Panc1 (cell line): Measurements from ENCODE around the gene MAP3K15. TPM values are rescaled to one million over a fixed set of nuclear protein-coding genes. Genes with fewer than 3 reads are reported as not detected.

Source experiments
- ATAC-seq: fragments of 200-7000 bp; cut with Tn5 transposase; 2 replicates; pipeline ENCODE4 v1.9.1; 2020; ENCODE audit warnings: mild to moderate bottlenecking, moderate library complexity
- BruUV-seq: library from RNA; stranded (reverse); fragments of 400-500 nt; replicated peaks from 2 replicates; lab custom pipeline; 2021; lab: Mats Ljungman, UMichigan
- CTCF ChIA-PET: fragments of 300-600 bp; sonication (Branson Sonifier 250); formaldehyde crosslinking; loops from one replicate; lab custom pipeline; 2022; ENCODE audit warnings: antibody characterized with exemption; lab: Charles Lee
- POLR2A ChIA-PET: fragments of 300-600 bp; sonication (Branson Sonifier 250); formaldehyde crosslinking; loops from one replicate; lab custom pipeline; 2022; ENCODE audit warnings: antibody characterized with exemption; lab: Charles Lee
- DNase-seq: peaks from one replicate; pipeline ENCODE4 v3.0.0-alpha.2; 2010; ENCODE audit warnings: low read depth, low spot score
- H3K27ac ChIP-seq: 2 replicates; pipeline ENCODE4 v1.5.1; 2011; ENCODE audit warnings: mild to moderate bottlenecking, low read length, inconsistent platforms
- H3K27me3 ChIP-seq: fragments of 200-500 bp; sonication (Bioruptor generic); 2 replicates; pipeline ENCODE4 v1.6.0; 2014; ENCODE audit warnings: low read length, inconsistent platforms; ENCODE audit not compliant: control insufficient read depth, insufficient read depth
- H3K36me3 ChIP-seq: fragments of 200-500 bp; sonication (Bioruptor generic); 2 replicates; pipeline ENCODE4 v1.5.1; 2014; ENCODE audit warnings: inconsistent platforms, mild to moderate bottlenecking, low read length, moderate library complexity; ENCODE audit not compliant: control insufficient read depth, insufficient read depth
- H3K4me1 ChIP-seq: 2 replicates; pipeline ENCODE4 v1.5.1; 2011; ENCODE audit warnings: inconsistent platforms, mild to moderate bottlenecking, low read length, moderate library complexity; ENCODE audit not compliant: control insufficient read depth, insufficient read depth
- H3K4me3 ChIP-seq, 2 experiments: 2 replicates each; pipeline ENCODE4 v1.5.1; 2011 to 2012; ENCODE audit warnings: low read depth in 2 of 2, low read length in 2 of 2, mild to moderate bottlenecking in 2 of 2, inconsistent platforms in 1 of 2, moderate library complexity in 1 of 2
- H3K9me3 ChIP-seq: fragments of 200-500 bp; sonication (Bioruptor generic); 2 replicates; pipeline ENCODE4 v1.5.1; 2014; ENCODE audit warnings: low read depth, mild to moderate bottlenecking, inconsistent platforms, low read length, moderate library complexity; ENCODE audit not compliant: control insufficient read depth, insufficient read depth
- POLR2AphosphoS5 ChIP-seq: IDR thresholded peaks from 2 replicates; pipeline ENCODE4 v1.6.1; 2012; ENCODE audit warnings: mild to moderate bottlenecking, low read depth, low read length, moderate library complexity
- SIN3A ChIP-seq: IDR thresholded peaks from 2 replicates; pipeline ENCODE4 v1.6.1; 2012; ENCODE audit warnings: low read depth, mild to moderate bottlenecking, low read length, moderate library complexity, borderline replicate concordance; ENCODE audit not compliant: insufficient read depth
- TCF7L2 ChIP-seq: IDR thresholded peaks from 2 replicates; pipeline ENCODE4 v1.6.1; 2011; ENCODE audit warnings: mild to moderate bottlenecking, low read depth, low read length, inconsistent platforms
- in situ Hi-C: cut with HindIII; loops from 2 replicates; pipeline ENCODE4 v1.10.0; 2016; ENCODE audit warnings: low sequenced_read_pairs, low pct_unique_long_range_greater_than_20kb
- intact Hi-C: fragments of 100-400 bp; cut with micrococcal nuclease; formaldehyde crosslinking; loops from one replicate; pipeline ENCODE4 v1.10.0; 2022; ENCODE audit not compliant: unreplicated experiment
- total RNA-seq: library from RNA; stranded (reverse); gene quantifications from one replicate; pipeline ENCODE4 v1.2.1, GENCODE V29; 2021; ENCODE audit not compliant: unreplicated experiment
- TF ChIP-seq, protein P1 (sequence below): fragments of 450-650 bp; IDR thresholded peaks from 2 replicates; pipeline ENCODE4 v1.5.1; 2017; ENCODE audit warnings: mild to moderate bottlenecking
- TF ChIP-seq, protein P2 (sequence below), 2 experiments: IDR thresholded peaks; 2 replicates each; pipeline ENCODE4 v1.6.1; 2011 to 2012; ENCODE audit warnings: low read depth in 2 of 2, control low read depth in 1 of 2, low read length in 1 of 2, mild to moderate bottlenecking in 1 of 2, moderate library complexity in 1 of 2; ENCODE audit not compliant: insufficient read depth in 1 of 2

Gene MAP3K15
- total RNA-seq, 1 experiment from 2014 or later = 4.9 TPM

- H3K9me3 ChIP-seq = no peaks in the 10 kb centered on the region
- no peak overlapping the region for H3K4me3 ChIP-seq
- in situ Hi-C loops = no loop called here
- ChIA-PET CTCF (no interaction called here), POLR2A (no interaction called here)
- H3K4me1 ChIP-seq = no peaks in the 10 kb centered on the region
- H3K27me3 ChIP-seq = no peaks in the 10 kb centered on the region
- TF ChIP-seq TCF7L2 = no peak
- TF ChIP-seq POLR2AphosphoS5 = no peak
- no peak for TF ChIP-seq SIN3A
- TF ChIP-seq, protein P1, sequence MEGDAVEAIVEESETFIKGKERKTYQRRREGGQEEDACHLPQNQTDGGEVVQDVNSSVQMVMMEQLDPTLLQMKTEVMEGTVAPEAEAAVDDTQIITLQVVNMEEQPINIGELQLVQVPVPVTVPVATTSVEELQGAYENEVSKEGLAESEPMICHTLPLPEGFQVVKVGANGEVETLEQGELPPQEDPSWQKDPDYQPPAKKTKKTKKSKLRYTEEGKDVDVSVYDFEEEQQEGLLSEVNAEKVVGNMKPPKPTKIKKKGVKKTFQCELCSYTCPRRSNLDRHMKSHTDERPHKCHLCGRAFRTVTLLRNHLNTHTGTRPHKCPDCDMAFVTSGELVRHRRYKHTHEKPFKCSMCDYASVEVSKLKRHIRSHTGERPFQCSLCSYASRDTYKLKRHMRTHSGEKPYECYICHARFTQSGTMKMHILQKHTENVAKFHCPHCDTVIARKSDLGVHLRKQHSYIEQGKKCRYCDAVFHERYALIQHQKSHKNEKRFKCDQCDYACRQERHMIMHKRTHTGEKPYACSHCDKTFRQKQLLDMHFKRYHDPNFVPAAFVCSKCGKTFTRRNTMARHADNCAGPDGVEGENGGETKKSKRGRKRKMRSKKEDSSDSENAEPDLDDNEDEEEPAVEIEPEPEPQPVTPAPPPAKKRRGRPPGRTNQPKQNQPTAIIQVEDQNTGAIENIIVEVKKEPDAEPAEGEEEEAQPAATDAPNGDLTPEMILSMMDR = no peak
- TF ChIP-seq, protein P2, sequence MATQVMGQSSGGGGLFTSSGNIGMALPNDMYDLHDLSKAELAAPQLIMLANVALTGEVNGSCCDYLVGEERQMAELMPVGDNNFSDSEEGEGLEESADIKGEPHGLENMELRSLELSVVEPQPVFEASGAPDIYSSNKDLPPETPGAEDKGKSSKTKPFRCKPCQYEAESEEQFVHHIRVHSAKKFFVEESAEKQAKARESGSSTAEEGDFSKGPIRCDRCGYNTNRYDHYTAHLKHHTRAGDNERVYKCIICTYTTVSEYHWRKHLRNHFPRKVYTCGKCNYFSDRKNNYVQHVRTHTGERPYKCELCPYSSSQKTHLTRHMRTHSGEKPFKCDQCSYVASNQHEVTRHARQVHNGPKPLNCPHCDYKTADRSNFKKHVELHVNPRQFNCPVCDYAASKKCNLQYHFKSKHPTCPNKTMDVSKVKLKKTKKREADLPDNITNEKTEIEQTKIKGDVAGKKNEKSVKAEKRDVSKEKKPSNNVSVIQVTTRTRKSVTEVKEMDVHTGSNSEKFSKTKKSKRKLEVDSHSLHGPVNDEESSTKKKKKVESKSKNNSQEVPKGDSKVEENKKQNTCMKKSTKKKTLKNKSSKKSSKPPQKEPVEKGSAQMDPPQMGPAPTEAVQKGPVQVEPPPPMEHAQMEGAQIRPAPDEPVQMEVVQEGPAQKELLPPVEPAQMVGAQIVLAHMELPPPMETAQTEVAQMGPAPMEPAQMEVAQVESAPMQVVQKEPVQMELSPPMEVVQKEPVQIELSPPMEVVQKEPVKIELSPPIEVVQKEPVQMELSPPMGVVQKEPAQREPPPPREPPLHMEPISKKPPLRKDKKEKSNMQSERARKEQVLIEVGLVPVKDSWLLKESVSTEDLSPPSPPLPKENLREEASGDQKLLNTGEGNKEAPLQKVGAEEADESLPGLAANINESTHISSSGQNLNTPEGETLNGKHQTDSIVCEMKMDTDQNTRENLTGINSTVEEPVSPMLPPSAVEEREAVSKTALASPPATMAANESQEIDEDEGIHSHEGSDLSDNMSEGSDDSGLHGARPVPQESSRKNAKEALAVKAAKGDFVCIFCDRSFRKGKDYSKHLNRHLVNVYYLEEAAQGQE (IDR thresholded peaks at IDR 0.05; ENCODE audit: insufficient read depth in 1 of 2, low read depth in 2 of 2, low read length in 1 of 2) = no peak
- no TSS peak for BruUV-seq
- intact Hi-C loops = no loop called here
- no peak for DNase-seq
- no peak overlapping the region for H3K27ac ChIP-seq
- ATAC-seq = no peak
- no peaks in the 10 kb centered on the region for H3K36me3 ChIP-seq
These were observed 42.5 kb upstream of the MAP3K15 start for GRCh38 chrX:19557822-19558221.

GRCh38 chrX:19556202-19556601 lies 40.9 kb upstream of the MAP3K15 start:
- DNase-seq = no peak
- in situ Hi-C loops (no loop called here), intact Hi-C loops (no loop called here)
- no TSS peak for BruUV-seq
- H3K27ac ChIP-seq = no peak overlapping the region
- no peaks in the 10 kb centered on the region for H3K4me1 ChIP-seq
- H3K9me3 ChIP-seq = no peaks in the 10 kb centered on the region
- ATAC-seq = no peak
- no peaks in the 10 kb centered on the region for H3K36me3 ChIP-seq
- TF ChIP-seq, protein P1 = no peak
- TF ChIP-seq POLR2AphosphoS5 (no peak), SIN3A (no peak)
- TF ChIP-seq, protein P2 (IDR thresholded peaks at IDR 0.05; ENCODE audit: insufficient read depth in 1 of 2, low read depth in 2 of 2, low read length in 1 of 2) = no peak
- H3K27me3 ChIP-seq = no peaks in the 10 kb centered on the region
- CTCF ChIA-PET = interaction anchor here (0.7 kb wide), 1 partner anchor 37 kb away, joined by 6 read pairs; no protein-coding TSS in a partner anchor
- POLR2A ChIA-PET = no interaction called here
- no peak overlapping the region for H3K4me3 ChIP-seq
